Right atrium auricular region (tissue), 2 donors: ENCODE results near the gene MARCKSL1. TPM values are rescaled to one million over a fixed set of nuclear protein-coding genes. Genes with fewer than 3 reads are reported as not detected.
"Not testable (repeated sequence)": the region's sequence is repeated elsewhere in the genome, so short reads cannot be mapped to it uniquely, and the experiment has no call there.

ENCODE experiments used
- DNase-seq: peaks from one replicate; pipeline ENCODE4 v3.0.0-alpha.2; 2019; ENCODE audit warnings: low spot score
- H3K27ac ChIP-seq, 2 donors: fragments of 200-600 bp; sonication (generic); 1 replicate in 1 of 2; 2 replicates in 1 of 2; pipeline ENCODE4 v1.5.1; 2016 to 2019
- H3K27me3 ChIP-seq, 2 donors: fragments of 200-600 bp; sonication (generic); one replicate each; pipeline versions ENCODE4 v1.5.1 to v1.6.0; 2017 to 2019
- H3K36me3 ChIP-seq: fragments of 200-600 bp; sonication (generic); one replicate; pipeline ENCODE4 v1.5.1; 2016
- H3K4me1 ChIP-seq, 2 donors: fragments of 200-600 bp; sonication (generic); one replicate each; pipeline versions ENCODE4 v1.5.1 to v1.6.0; 2017 to 2019
- H3K4me3 ChIP-seq, 2 donors: fragments of 200-600 bp; sonication (generic); 1 replicate in 1 of 2; 2 replicates in 1 of 2; pipeline ENCODE4 v1.5.1; 2017 to 2019; ENCODE audit warnings: mild to moderate bottlenecking in 1 of 2, moderate library complexity in 1 of 2
- H3K9me3 ChIP-seq, 2 donors: fragments of 200-600 bp; sonication (generic); one replicate each; pipeline ENCODE4 v1.5.1; 2019
- total RNA-seq, 2 donors: library from RNA; depleted of rRNA; stranded (reverse); fragments of >200 nt; gene quantifications; one replicate each; pipeline ENCODE4 v1.1.0, GENCODE V29; 2016
- TF ChIP-seq, protein P1 (sequence below), 2 donors: fragments of 200-600 bp; sonication (generic); IDR thresholded peaks; one replicate each; pipeline ENCODE4 v1.5.1; 2019; ENCODE audit warnings: antibody characterized with exemption in 2 of 2

Gene MARCKSL1
- total RNA-seq, 2 donors from 2014 or later: 9.5 to 34.5 TPM

DNA sequence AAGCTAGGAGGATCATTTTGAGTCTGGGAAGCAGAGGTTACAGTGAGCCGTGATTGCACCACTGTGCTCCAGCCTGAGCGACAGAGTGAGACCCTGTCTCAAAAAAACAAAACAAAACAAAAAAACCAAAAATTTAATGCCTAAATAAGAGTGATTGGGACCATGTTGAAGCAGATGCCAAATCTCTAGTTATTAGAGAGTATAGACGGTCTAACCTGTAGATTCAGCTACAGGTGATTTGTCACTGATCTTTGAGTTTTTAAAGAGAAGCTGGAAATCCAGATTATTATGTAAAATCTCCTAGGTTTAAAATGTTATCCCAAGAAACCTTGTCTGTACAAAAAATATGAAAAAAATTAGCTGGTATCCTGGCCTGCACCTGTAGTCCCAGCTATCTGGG is 32.7 kb downstream of the MARCKSL1 start:
- TF ChIP-seq, protein P1, sequence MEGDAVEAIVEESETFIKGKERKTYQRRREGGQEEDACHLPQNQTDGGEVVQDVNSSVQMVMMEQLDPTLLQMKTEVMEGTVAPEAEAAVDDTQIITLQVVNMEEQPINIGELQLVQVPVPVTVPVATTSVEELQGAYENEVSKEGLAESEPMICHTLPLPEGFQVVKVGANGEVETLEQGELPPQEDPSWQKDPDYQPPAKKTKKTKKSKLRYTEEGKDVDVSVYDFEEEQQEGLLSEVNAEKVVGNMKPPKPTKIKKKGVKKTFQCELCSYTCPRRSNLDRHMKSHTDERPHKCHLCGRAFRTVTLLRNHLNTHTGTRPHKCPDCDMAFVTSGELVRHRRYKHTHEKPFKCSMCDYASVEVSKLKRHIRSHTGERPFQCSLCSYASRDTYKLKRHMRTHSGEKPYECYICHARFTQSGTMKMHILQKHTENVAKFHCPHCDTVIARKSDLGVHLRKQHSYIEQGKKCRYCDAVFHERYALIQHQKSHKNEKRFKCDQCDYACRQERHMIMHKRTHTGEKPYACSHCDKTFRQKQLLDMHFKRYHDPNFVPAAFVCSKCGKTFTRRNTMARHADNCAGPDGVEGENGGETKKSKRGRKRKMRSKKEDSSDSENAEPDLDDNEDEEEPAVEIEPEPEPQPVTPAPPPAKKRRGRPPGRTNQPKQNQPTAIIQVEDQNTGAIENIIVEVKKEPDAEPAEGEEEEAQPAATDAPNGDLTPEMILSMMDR (IDR thresholded peaks at IDR 0.05): no peak
- Histone ChIP-seq H3K4me3 (no peak overlapping the region), H3K36me3 (peaks cover 32% of the 10 kb centered on the region), H3K27me3 (no peaks in the 10 kb centered on the region), H3K9me3 (peaks cover 0 to 4% of the 10 kb centered on the region in 2 donors), H3K4me1 (no peaks in the 10 kb centered on the region), H3K27ac (no peak overlapping the region)
- DNase-seq: no peak

DNA sequence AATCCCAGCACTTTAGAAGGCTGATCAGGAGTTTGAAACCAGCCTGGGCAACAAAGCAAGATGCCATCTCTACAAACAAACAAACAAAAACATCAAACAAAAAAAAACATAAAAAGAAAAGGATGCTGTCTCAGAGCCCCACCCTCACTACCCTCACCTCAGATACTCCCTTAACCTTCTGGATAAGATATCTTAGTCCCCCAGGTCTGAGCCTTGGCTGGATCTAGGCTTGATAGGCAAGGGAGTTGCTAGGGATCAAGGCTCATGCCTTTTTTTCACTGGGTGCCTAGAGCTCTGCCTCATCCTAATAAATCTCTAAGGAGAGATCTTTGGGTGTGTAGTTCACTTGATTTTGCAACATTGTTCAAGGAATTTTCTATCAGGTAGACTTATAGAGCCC is 36.7 kb downstream of the MARCKSL1 start:
- peaks cover 17% of the 10 kb centered on the region for H3K36me3 ChIP-seq
- H3K4me3 ChIP-seq: no peak overlapping the region
- H3K27me3 ChIP-seq: no peaks in the 10 kb centered on the region
- no peak for DNase-seq
- H3K27ac ChIP-seq: no peak overlapping the region
- no peaks in the 10 kb centered on the region for H3K4me1 ChIP-seq
- no peaks in the 10 kb centered on the region for H3K9me3 ChIP-seq
- TF ChIP-seq, protein P1 (IDR thresholded peaks at IDR 0.05): no peak

DNA sequence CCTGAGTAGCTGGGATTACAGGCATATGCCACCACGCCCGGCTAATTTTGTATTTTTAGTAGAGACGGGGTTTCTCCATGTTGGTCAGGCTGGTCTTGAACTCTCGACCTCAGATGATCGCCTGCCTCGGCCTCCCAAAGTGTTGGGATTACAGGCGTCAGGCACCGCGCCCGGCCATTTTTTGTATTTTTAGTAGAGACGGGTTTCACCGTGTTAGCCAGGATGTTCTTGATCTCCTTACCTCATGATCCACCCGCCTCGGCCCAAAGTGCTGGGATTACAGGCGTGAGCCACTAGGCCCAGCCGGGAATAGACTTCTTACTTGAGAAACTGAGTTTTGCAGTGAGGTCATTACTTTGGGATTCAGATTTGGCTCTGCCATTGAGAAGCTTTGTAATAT is 37.8 kb downstream of the MARCKSL1 start:
- not testable (repeated sequence) for H3K4me3 ChIP-seq, DNase-seq, H3K36me3 ChIP-seq, H3K4me1 ChIP-seq, H3K9me3 ChIP-seq, H3K27me3 ChIP-seq, H3K27ac ChIP-seq

DNA sequence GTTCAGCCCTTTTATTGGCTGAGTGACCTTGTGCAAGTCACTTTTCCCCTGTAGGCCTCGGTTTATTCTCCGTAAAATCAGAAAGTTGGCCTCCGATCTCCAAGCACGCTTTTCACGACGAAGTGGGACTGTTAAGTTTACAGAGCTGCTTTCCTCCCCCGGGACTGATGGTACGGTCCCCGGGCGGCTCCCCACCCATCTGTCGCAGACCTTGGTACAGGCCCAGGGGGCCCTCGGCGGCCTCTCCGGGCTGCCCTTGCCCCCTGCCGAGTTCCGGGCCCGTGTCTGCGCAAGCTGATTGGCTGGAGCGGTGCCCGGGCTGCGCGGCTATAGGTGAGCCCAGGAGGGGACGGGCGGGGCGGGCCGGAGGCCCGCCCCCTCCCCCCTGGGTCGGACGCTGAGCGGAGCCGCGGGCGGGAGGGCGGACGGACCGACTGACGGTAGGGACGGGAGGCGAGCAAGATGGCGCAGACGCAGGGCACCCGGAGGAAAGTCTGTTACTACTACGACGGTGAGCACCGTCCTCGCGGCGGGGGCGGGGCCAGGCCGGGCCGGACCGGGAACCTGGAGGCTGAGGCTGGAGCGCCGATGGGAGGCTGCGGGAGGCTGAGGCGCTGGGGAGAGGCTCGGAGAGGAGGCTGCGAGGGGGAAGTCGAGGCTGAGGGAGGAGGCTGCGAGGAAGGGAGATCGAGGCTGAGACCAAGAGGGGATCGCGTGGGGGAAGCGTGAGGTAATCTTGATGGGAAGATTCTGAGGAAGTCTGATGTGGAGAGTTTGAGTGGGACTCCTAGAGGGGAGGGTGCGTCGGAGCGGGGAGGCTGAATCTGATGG is 44.1 kb downstream of the MARCKSL1 start, which contains the start of gene HDAC1:
Gene HDAC1, plus strand, starts transcription at position 376 of the 831 bp plus-strand sequence. Its CDS starts 87 bp downstream, at position 463.
- peak; percentile 90 for DNase-seq
- TF ChIP-seq, protein P1 (IDR thresholded peaks at IDR 0.05): no peak
- no peaks in the 10 kb centered on the region for H3K27me3 ChIP-seq
- no peaks in the 10 kb centered on the region for H3K36me3 ChIP-seq
- H3K9me3 ChIP-seq: no peaks in the 10 kb centered on the region
- peak within 1 kb of the TSS; percentile 76 to 87 for H3K27ac ChIP-seq
- peak within 1 kb of the TSS; percentile 83 to 91 for H3K4me3 ChIP-seq
- H3K4me1 ChIP-seq: peaks cover 0 to 15% of the 10 kb centered on the region in 2 donors

DNA sequence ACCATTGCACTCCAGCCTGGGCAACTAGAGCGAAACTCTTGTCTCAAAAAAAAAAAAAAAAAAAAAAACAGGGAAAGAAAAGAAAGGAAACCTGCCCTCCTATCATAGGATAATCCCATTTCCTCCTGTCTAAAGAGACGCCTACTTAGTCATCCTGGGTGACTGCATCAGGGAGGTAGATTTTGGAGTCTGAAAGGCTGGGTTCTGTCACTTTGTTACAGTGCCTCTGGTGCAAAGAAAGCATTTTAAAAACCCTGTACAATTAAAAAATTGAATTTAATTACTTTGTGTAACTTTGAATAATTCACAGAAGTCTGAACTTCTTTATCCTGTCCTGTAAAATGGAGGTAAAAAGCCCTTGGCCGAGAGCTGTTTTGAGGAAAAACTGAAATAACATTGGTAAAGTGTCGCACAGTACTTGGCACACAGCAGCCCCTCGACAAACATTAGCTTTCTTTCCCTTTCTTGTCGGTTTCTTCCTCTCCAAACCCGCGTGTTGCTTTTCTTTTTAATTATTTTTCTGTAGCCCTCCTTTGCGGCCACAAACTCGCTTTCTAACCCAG is 44.8 kb downstream of the MARCKSL1 start:
- no peaks in the 10 kb centered on the region for H3K36me3 ChIP-seq
- peak overlapping the region; percentile 83 to 91 for H3K4me3 ChIP-seq
- no peak for DNase-seq
- peak overlapping the region; percentile 76 to 87 for H3K27ac ChIP-seq
- no peaks in the 10 kb centered on the region for H3K9me3 ChIP-seq
- TF ChIP-seq, protein P1 (IDR thresholded peaks at IDR 0.05): no peak
- H3K27me3 ChIP-seq: no peaks in the 10 kb centered on the region
- H3K4me1 ChIP-seq: peaks cover 0 to 15% of the 10 kb centered on the region in 2 donors

DNA sequence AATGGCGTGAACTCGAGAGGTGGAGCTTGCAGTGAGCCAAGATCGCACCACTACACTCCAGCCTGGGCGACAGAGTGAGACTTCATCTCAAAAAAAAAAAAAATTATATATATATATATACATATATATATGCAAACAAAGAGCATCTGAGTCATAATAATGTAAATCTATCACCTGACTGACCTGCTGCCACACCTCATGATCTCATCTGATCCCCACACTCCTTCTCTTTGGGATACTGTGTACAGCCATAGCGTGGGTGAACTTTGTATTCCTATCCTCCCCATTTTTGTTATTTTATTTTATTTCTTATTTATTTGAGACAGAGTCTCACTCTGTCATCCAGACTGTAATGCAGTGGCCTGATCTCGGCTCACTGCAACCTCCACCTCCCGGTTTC is 46.8 kb downstream of the MARCKSL1 start:
- TF ChIP-seq, protein P1 (IDR thresholded peaks at IDR 0.05): no peak
- Histone ChIP-seq H3K4me3 (no peak overlapping the region), H3K36me3 (no peaks in the 10 kb centered on the region), H3K9me3 (no peaks in the 10 kb centered on the region), H3K27ac (no peak overlapping the region), H3K27me3 (no peaks in the 10 kb centered on the region), H3K4me1 (peaks cover 0 to 15% of the 10 kb centered on the region in 2 donors)
- no peak for DNase-seq
